Ascending aorta (tissue), 2 donors: ENCODE results near the gene APOB. TPM values are rescaled to one million over a fixed set of nuclear protein-coding genes. Genes with fewer than 3 reads are reported as not detected.

ENCODE experiments used
- DNase-seq, 2 donors: peaks; one replicate each; pipeline ENCODE4 v3.0.0-alpha.2; 2019; ENCODE audit warnings: low spot score in 2 of 2
- H3K27ac ChIP-seq, 2 donors: fragments of 200-600 bp; sonication (generic); one replicate each; pipeline ENCODE4 v1.5.1; 2016 to 2017; ENCODE audit warnings: mild to moderate bottlenecking in 1 of 2
- H3K27me3 ChIP-seq: fragments of 200-600 bp; sonication (generic); one replicate; pipeline ENCODE4 v1.5.1; 2017
- H3K36me3 ChIP-seq, 2 donors: fragments of 200-600 bp; sonication (generic); one replicate each; pipeline ENCODE4 v1.5.1; 2016
- H3K4me1 ChIP-seq, 2 donors: fragments of 200-600 bp; sonication (generic); one replicate each; pipeline ENCODE4 v1.5.1; 2016 to 2017; ENCODE audit warnings: mild to moderate bottlenecking in 1 of 2
- H3K4me3 ChIP-seq, 2 donors: fragments of 200-600 bp; sonication (generic); one replicate each; pipeline ENCODE4 v1.5.1; 2016 to 2017; ENCODE audit warnings: mild to moderate bottlenecking in 1 of 2
- H3K9me3 ChIP-seq, 2 donors: fragments of 200-600 bp; sonication (generic); one replicate each; pipeline ENCODE4 v1.5.1; 2016
- intact Hi-C: fragments of 100-400 bp; cut with DNase I; formaldehyde crosslinking; loops from one replicate; pipeline ENCODE4 v1.15.1; 2023
- total RNA-seq: library from RNA; depleted of rRNA; stranded (reverse); fragments of >200 nt; gene quantifications from one replicate; pipeline ENCODE4 v1.1.0, GENCODE V29; 2016
- TF ChIP-seq, protein P1 (sequence below), 3 experiments: fragments of 200-600 bp in 2 of 3; fragments of 450-650 bp in 1 of 3; sonication (generic) in 2 of 3; IDR thresholded peaks; one replicate each; pipeline ENCODE4 v1.5.1; 2016 to 2019; ENCODE audit warnings: antibody characterized with exemption in 3 of 3, mild to moderate bottlenecking in 1 of 3, moderate library complexity in 1 of 3

APOB gene
- total RNA-seq, 1 donor from 2014 or later, result 8.5 TPM

DNA sequence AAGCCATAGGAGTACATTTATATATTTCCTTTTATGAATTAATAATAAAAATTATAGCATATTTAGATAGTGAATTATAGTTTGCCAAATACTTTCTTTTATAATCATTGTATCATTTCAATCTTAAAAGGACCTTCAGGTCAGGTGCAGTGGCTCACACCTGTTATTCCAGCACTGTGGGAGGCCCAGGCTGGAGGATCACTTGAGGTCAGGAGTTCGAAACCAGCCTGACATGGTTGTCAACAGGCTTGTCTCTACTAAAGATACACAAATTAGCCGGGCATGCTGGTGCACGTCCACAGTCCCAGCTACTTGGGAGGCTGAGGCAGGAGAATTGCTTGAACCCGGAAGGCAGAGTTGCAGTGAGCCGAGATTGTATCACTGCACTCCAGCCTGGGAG, 19.7 kb downstream of the APOB start:
- intact Hi-C loops, result no loop called here
- no peaks in the 10 kb centered on the region for H3K27me3 ChIP-seq
- TF ChIP-seq, protein P1, sequence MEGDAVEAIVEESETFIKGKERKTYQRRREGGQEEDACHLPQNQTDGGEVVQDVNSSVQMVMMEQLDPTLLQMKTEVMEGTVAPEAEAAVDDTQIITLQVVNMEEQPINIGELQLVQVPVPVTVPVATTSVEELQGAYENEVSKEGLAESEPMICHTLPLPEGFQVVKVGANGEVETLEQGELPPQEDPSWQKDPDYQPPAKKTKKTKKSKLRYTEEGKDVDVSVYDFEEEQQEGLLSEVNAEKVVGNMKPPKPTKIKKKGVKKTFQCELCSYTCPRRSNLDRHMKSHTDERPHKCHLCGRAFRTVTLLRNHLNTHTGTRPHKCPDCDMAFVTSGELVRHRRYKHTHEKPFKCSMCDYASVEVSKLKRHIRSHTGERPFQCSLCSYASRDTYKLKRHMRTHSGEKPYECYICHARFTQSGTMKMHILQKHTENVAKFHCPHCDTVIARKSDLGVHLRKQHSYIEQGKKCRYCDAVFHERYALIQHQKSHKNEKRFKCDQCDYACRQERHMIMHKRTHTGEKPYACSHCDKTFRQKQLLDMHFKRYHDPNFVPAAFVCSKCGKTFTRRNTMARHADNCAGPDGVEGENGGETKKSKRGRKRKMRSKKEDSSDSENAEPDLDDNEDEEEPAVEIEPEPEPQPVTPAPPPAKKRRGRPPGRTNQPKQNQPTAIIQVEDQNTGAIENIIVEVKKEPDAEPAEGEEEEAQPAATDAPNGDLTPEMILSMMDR (IDR thresholded peaks at IDR 0.05), result no peak

DNA sequence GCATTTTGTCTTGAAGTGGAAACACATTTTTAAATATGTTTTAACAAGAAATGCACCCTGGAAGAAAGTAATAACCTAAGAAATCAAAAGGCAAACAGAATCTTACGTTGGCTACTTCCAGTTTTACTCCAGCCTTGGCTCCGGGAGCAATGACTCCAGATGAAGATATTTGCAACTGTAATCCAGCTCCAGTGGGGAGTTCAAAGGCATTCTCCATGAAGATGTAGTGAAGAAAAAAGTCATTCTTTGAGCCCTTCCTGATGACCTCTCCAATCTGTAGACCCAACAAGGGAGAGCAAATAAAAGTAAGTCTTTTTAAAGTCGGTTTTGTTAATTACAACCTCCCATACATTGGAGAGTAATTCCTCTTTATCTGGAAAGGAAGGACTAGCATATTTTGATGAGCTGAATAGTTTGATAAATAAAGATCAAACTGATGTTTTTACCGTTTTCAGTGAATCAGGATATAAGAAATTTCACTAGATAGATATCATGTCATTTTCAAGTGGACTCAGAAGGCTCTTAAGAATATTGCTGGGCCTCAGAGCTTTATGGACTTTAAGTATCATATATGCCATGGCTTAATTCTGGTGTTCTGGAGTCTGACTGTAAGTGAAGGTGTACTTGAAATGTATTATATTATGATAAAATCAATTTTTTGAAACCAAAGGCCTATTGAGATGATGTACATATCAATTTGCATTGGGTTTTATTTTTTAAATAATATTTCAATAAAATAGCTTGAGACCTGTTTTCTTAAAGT, 20.3 kb downstream of the APOB start:
- TF ChIP-seq, protein P1 (IDR thresholded peaks at IDR 0.05), result no peak
- intact Hi-C loops, result no loop called here
- no peak for DNase-seq
- H3K36me3 ChIP-seq, result no peaks in the 10 kb centered on the region
- H3K4me1 ChIP-seq, result peaks cover 0 to 8% of the 10 kb centered on the region in 2 donors
- H3K9me3 ChIP-seq, result no peaks in the 10 kb centered on the region
- no peaks in the 10 kb centered on the region for H3K27me3 ChIP-seq
- H3K4me3 ChIP-seq, result no peak overlapping the region
- no peak overlapping the region for H3K27ac ChIP-seq

More for the DNA sequence above, 19.7 kb downstream of the APOB start:
- Histone ChIP-seq H3K4me1 (peaks cover 0 to 8% of the 10 kb centered on the region in 2 donors), H3K36me3 (no peaks in the 10 kb centered on the region), H3K9me3 (no peaks in the 10 kb centered on the region), H3K27ac (no peak overlapping the region), H3K4me3 (no peak overlapping the region)
- DNase-seq, result no peak

DNA sequence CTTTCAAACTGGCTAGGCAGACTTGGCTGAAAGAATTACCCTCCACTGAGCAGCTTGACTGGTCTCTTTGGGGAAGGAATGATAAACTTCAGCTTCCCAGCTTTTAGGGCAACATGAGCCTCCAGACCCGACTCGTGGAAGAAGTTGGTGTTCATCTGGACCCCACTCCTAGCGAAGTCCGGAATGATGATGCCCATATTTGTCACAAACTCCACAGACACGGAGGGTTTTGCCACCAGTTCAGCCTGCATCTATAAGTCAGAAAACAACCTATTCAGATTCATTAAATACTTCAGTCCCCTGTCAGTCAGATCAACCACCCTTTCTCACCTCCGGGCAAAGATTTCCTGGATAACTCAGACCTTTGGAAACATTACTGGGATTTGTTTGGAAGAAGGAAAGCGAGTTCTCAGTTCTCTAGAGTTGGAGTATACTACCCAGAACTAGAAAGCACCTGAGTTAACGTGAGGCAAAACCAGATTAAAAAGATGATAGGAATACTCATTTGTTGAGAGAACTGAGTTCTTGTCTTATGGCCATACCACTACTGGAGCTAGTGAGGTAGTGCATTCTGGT, 21.0 kb downstream of the APOB start:
- Histone ChIP-seq H3K4me1 (peaks cover 0 to 8% of the 10 kb centered on the region in 2 donors), H3K36me3 (no peaks in the 10 kb centered on the region), H3K9me3 (no peaks in the 10 kb centered on the region), H3K27me3 (no peaks in the 10 kb centered on the region), H3K4me3 (no peak overlapping the region), H3K27ac (no peak overlapping the region)
- TF ChIP-seq, protein P1 (IDR thresholded peaks at IDR 0.05), result no peak
- intact Hi-C loops, result no loop called here
- no peak for DNase-seq

DNA sequence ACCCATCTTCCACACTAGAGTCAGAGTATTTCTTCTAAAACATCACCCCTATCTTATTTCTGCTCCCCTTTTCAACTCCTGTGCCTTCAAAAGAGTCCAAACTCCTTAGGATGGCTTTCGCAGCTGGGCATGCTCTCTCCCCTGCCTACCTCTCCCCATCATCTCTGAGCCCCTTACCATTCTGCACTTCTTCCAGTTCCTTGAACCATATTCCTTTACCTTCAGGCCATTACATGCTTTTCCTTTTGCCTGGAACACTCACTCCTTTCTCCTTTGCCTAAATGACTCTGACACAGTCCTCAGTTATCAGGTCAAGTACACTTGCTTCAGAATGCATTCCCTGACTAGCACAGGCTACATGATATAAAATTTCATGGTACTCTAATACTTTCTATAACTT, 22.4 kb downstream of the APOB start:
- Histone ChIP-seq H3K36me3 (no peaks in the 10 kb centered on the region), H3K27me3 (no peaks in the 10 kb centered on the region), H3K9me3 (no peaks in the 10 kb centered on the region), H3K4me3 (no peak overlapping the region), H3K27ac (no peak overlapping the region), H3K4me1 (peaks cover 0 to 3% of the 10 kb centered on the region in 2 donors)
- intact Hi-C loops, result no loop called here
- no peak for DNase-seq
- TF ChIP-seq, protein P1 (IDR thresholded peaks at IDR 0.05), result no peak

DNA sequence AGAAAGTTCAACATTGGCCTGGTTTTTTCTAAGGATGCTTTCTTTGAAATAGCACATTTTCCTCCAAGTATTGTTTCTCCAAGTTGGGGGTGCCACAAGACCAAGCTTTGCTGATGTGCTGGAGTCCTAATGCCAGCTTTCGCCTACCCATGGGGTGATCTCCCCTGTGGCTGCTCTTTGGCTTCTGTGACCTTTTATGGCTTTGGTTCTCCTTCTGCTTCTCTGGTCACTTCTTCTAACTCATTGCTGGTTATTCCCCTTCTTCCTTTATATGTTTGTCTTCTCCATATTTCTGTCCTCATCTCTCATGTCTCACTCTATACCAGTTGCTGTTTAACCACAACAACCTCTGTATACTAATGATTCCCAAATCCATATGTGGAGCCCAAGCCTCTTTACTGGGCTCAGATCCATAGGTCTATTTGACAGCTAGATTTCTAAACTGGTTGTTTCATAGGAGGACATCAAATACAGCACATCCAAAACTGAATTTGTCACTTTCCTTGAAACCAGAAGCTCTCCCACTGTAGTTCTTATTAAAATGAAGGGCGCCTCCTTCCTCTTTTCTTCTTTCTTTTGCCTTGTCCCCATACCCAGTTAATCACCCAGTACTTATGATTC, 23.1 kb downstream of the APOB start:
- intact Hi-C loops, result no loop called here
- no peaks in the 10 kb centered on the region for H3K36me3 ChIP-seq

More for the DNA sequence above, 23.1 kb downstream of the APOB start:
- Histone ChIP-seq H3K4me3 (no peak overlapping the region), H3K27ac (no peak overlapping the region), H3K9me3 (no peaks in the 10 kb centered on the region), H3K27me3 (no peaks in the 10 kb centered on the region), H3K4me1 (no peaks in the 10 kb centered on the region)
- TF ChIP-seq, protein P1 (IDR thresholded peaks at IDR 0.05), result no peak
- no peak for DNase-seq
